Measurements from ENCODE around the gene HOMER2. TPM values are rescaled to one million over a fixed set of nuclear protein-coding genes. Genes with fewer than 3 reads are reported as not detected.

HOMER2 gene
- total RNA-seq, 1 donor from 2014 or later, result 21.3 TPM

- intact Hi-C loops (cut with micrococcal nuclease), result loop anchor here (5.0 kb wide), 3 partner anchors 254 to 1521 kb away; partner anchors contain the start of gene BTBD1
- no peak for DNase-seq (ENCODE audit: low spot score)
Measured at GRCh38 chr15:82812994-82813393, 139.5 kb downstream of the HOMER2 start.

DNA sequence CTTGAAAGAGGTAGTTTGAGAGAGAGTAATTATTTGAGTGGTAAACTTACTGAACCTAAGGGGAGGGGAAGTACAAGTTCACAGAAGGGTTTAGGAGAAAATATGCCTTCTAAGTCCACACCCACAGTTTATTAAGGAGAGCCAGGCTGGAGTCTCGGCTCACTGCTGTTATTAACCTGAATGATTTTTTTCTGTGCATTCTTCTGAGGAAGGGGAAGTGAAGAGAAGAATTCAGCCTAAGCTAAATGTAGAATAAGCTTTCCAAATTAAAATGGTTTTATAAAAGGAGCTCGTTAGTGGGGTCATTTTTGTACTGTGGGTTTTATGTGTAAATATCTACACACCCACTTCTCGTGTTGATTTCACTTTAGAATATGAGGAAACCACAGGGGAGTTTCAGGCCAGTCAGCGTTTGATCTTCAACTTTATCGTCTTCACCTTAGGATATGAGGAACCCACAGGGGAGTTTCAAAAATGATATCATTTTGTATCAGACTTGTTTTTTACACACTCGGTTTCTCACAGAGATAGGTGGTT is 141.6 kb downstream of the HOMER2 start:
- Mint-ChIP-seq H3K27ac (peak overlapping the region; percentile 94), H3K4me3 (peak overlapping the region; percentile 92), H3K4me1 (ENCODE audit: low read depth) (peaks cover 34% of the 10 kb centered on the region), H3K9me3 (no peaks in the 10 kb centered on the region), H3K36me3 (ENCODE audit: low read depth) (peaks cover 27% of the 10 kb centered on the region), H3K27me3 (ENCODE audit: insufficient read depth) (peaks cover 11% of the 10 kb centered on the region)
- peak; percentile 55 for DNase-seq (ENCODE audit: low spot score)
- intact Hi-C loops (cut with micrococcal nuclease), result loop anchor here (1.0 to 5.0 kb wide), 13 partner anchors 21 to 1519 kb away; partner anchors contain the start of genes BTBD1, C15orf40, RAMAC and RPS17

More at GRCh38 chr15:82812994-82813393, 139.5 kb downstream of the HOMER2 start:
- peaks cover 34% of the 10 kb centered on the region for H3K4me1 Mint-ChIP-seq (ENCODE audit: low read depth)
- H3K27me3 Mint-ChIP-seq (ENCODE audit: insufficient read depth), result no peaks in the 10 kb centered on the region
- no peak overlapping the region for H3K27ac Mint-ChIP-seq
- H3K36me3 Mint-ChIP-seq (ENCODE audit: low read depth), result peaks cover 37% of the 10 kb centered on the region
- H3K4me3 Mint-ChIP-seq, result no peak overlapping the region
- H3K9me3 Mint-ChIP-seq, result no peaks in the 10 kb centered on the region

DNA sequence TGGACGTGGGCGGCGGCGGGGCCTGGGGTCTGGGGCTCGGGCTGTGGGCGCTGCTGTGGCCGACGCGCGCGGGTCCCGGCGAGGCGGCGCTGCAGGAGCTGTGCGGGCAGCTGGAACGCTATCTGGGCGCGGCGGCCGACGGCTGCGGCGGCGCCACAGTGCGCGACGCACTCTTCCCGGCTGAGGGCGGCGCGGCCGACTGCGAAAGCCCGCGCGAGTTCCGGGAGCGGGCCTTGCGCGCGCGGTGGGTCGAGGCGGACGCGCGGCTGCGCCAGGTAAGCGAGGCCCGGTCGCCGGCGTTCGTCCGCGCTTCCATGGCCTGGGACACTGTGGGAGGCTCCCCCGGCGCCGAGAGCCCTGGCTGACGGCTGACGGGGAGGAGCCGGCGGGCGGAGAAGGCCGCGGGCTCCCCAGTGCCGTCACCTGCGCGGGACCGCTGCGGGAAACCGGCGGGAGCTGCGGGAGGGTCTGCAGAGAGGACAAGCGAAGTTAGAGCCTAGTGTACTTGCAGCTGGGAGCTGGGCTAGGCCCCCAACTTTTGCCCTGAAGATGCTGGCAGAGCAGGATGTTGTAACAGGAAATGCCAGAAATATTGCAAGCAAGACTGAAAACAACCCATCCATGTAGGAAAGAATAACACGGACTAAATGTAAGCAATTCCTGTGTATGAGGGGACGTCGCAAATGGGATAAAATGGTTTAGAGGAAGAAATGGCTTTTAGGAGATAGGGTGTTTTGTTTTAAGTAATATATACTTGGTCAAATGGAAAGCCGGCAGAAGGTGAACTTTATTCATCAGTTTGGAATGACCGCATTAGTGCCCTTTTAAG is 142.2 kb downstream of the HOMER2 start:
- no peaks in the 10 kb centered on the region for H3K9me3 Mint-ChIP-seq
- H3K27ac Mint-ChIP-seq, result peak overlapping the region; percentile 94
- intact Hi-C loops (cut with micrococcal nuclease), result loop anchor here (1.0 to 5.0 kb wide), 7 partner anchors 156 to 1518 kb away; partner anchors contain the start of genes BTBD1 and RAMAC
- peaks cover 21% of the 10 kb centered on the region for H3K36me3 Mint-ChIP-seq (ENCODE audit: low read depth)
- H3K4me3 Mint-ChIP-seq, result peak overlapping the region; percentile 92
- peaks cover 17% of the 10 kb centered on the region for H3K27me3 Mint-ChIP-seq (ENCODE audit: insufficient read depth)
- DNase-seq (ENCODE audit: low spot score), result peak; percentile 26
- H3K4me1 Mint-ChIP-seq (ENCODE audit: low read depth), result peaks cover 34% of the 10 kb centered on the region

DNA sequence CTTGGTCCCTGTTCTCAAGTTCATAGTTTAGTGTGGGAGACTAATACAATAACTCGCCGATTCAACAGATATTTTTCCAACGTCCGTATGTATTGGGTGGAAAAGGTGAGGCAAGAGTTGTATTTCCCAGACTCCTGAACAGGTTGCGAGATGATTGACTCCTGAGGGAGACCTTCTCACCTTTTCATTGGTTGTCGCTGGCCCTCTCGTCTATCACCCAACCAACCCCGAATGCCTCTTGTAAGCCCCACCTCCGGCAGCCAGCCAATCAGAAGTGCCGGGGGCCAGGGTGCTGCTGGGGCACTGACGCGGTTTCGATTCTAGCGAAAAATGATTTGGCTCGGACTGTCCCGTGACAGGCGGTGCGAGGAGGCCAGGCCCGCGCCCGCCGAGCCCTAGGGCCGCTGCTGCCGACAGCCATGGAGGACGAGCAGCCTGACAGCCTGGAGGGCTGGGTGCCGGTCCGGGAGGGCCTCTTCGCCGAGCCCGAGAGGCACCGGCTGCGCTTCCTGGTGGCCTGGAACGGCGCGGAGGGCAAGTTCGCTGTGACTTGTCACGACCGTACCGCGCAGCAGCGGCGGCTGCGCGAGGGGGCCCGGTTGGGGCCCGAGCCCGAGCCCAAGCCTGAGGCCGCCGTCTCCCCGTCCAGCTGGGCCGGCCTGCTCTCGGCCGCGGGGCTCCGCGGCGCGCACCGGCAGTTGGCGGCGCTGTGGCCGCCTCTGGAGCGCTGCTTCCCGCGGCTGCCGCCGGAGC is 143.0 kb downstream of the HOMER2 start, which contains the start of gene WHAMM:
Gene WHAMM (plus strand): TSS at position 321 of the 753 bp plus-strand sequence. CDS start 99 bp downstream, at position 420.
- peak; percentile 95 for DNase-seq (ENCODE audit: low spot score)
- peaks cover 18% of the 10 kb centered on the region for H3K36me3 Mint-ChIP-seq (ENCODE audit: low read depth)
- peaks cover 19% of the 10 kb centered on the region for H3K27me3 Mint-ChIP-seq (ENCODE audit: insufficient read depth)
- peak within 1 kb of the TSS; percentile 94 for H3K27ac Mint-ChIP-seq
- H3K4me1 Mint-ChIP-seq (ENCODE audit: low read depth), result peaks cover 34% of the 10 kb centered on the region
- intact Hi-C loops (cut with micrococcal nuclease), result loop anchor here (1.0 to 5.0 kb wide), 8 partner anchors 157 to 1517 kb away; partner anchors contain the start of genes BTBD1, MEX3B and RAMAC
- peak within 1 kb of the TSS; percentile 92 for H3K4me3 Mint-ChIP-seq
- H3K9me3 Mint-ChIP-seq, result no peaks in the 10 kb centered on the region

DNA sequence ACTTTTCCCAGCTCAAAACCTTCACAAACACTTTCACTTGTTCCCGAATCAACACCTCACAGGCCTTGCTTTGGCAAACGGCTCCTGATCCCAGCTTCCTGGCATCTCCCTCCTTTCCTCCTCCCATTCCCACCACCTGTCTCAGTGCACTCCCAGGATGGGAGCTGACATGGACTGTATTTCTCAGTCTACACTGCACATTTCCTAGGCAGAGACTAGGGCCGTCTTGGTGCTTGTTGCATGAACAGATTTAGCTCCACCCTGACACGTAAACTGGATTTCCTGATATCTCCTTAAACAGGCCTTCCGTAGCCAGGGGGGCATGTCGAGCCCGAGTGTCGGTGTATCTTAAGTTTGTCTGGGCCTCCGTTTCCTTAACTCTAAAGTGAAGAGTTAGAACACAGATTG is 143.9 kb downstream of the HOMER2 start:
- intact Hi-C loops (cut with micrococcal nuclease), result loop anchor here (2.0 kb wide), 1 partner anchor 762 kb away; the partner anchor contains the start of gene MEX3B
- Mint-ChIP-seq H3K4me3 (no peak overlapping the region), H3K27me3 (ENCODE audit: insufficient read depth) (peaks cover 26% of the 10 kb centered on the region), H3K36me3 (ENCODE audit: low read depth) (peaks cover 13% of the 10 kb centered on the region), H3K9me3 (no peaks in the 10 kb centered on the region), H3K4me1 (ENCODE audit: low read depth) (peaks cover 34% of the 10 kb centered on the region), H3K27ac (no peak overlapping the region)
- DNase-seq (ENCODE audit: low spot score), result no peak

DNA sequence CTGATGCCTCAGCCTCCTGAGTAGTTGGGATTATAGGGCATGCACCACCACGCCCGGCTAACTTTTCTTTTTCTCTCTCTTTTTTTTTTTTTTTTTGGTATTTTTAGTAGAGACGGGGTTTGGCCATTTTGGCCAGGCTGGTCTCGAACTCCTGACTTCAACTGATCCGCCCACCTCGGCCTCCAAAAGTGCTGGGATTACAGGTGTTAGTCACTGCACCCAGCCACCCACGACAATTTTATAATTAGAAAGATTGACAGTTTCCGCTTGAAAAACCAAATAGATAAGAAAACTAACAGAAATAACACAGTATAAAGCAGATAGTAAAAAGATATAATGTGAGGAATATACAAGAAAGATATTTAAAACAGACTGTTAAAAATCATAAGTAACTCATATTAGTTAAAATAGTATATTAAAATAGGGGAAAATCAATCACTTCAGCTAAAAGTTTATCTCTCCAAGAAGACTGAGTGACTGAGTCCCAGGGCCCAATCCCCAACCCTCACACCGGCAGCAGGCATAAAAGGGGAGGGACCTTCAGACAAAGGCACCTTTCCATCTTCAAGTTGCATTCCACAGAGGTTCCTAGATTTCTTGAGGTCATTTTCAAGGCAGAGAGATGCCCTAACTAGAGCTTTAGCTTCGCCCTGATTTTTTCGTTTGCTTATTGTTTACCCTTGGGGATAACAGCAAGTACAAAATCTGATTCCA is 144.4 kb downstream of the HOMER2 start:
- H3K4me1 Mint-ChIP-seq (ENCODE audit: low read depth), result peaks cover 33% of the 10 kb centered on the region
- H3K27me3 Mint-ChIP-seq (ENCODE audit: insufficient read depth), result peaks cover 27% of the 10 kb centered on the region
- no peak overlapping the region for H3K4me3 Mint-ChIP-seq
- H3K27ac Mint-ChIP-seq, result no peak overlapping the region
- H3K9me3 Mint-ChIP-seq, result no peaks in the 10 kb centered on the region
- intact Hi-C loops (cut with micrococcal nuclease), result loop anchor here (2.0 kb wide), 1 partner anchor 761 kb away; the partner anchor contains the start of gene MEX3B
- H3K36me3 Mint-ChIP-seq (ENCODE audit: low read depth), result peaks cover 13% of the 10 kb centered on the region
- DNase-seq (ENCODE audit: low spot score), result no peak

DNA sequence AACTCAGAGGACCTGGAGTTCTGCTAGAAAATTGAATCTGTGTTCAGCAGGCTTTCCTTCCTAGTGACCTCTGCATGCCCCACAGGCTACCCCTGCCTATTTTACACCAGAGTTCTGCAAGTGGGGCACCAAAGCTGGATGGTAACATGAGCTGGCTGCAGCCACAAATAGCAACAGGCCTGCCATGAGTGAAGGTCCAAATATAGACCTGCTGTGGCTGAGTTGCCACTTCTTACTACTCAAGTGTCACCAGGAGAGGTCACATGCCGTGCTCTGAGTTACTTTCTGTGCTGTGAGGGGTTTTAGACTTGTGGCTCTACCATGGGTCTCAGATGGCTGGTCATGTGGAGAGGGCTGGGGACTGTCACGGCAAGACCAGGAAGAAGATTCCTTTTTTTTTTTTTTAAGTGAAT is 146.5 kb downstream of the HOMER2 start, which contains the start of gene FSD2:
Gene FSD2 (minus strand): TSS at position 76 of the 413 bp plus-strand sequence. CDS start 18,679 bp downstream, outside the sequence.
- intact Hi-C loops (cut with micrococcal nuclease), result no loop called here
- Mint-ChIP-seq H3K9me3 (no peaks in the 10 kb centered on the region), H3K27me3 (ENCODE audit: insufficient read depth) (peaks cover 37% of the 10 kb centered on the region), H3K27ac (no peak within 1 kb of the TSS), H3K4me1 (ENCODE audit: low read depth) (peaks cover 16% of the 10 kb centered on the region), H3K36me3 (ENCODE audit: low read depth) (no peaks in the 10 kb centered on the region), H3K4me3 (no peak within 1 kb of the TSS)
- no peak for DNase-seq (ENCODE audit: low spot score)

- Mint-ChIP-seq H3K27me3 (ENCODE audit: insufficient read depth) (peaks cover 43% of the 10 kb centered on the region), H3K4me3 (no peak overlapping the region), H3K27ac (no peak overlapping the region), H3K4me1 (ENCODE audit: low read depth) (peaks cover 11% of the 10 kb centered on the region), H3K9me3 (no peaks in the 10 kb centered on the region), H3K36me3 (ENCODE audit: low read depth) (no peaks in the 10 kb centered on the region)
- no peak for DNase-seq (ENCODE audit: low spot score)
- intact Hi-C loops (cut with micrococcal nuclease), result no loop called here
Measured at GRCh38 chr15:82804575-82804949, 148.0 kb downstream of the HOMER2 start.

GRCh38 chr15:82803793-82804574 is 148.5 kb downstream of the HOMER2 start:
- DNase-seq (ENCODE audit: low spot score), result no peak
- Mint-ChIP-seq H3K27me3 (ENCODE audit: insufficient read depth) (peaks cover 48% of the 10 kb centered on the region), H3K36me3 (ENCODE audit: low read depth) (no peaks in the 10 kb centered on the region), H3K9me3 (no peaks in the 10 kb centered on the region), H3K27ac (no peak overlapping the region), H3K4me3 (no peak overlapping the region), H3K4me1 (ENCODE audit: low read depth) (peaks cover 6% of the 10 kb centered on the region)
- intact Hi-C loops (cut with micrococcal nuclease), result no loop called here

DNA sequence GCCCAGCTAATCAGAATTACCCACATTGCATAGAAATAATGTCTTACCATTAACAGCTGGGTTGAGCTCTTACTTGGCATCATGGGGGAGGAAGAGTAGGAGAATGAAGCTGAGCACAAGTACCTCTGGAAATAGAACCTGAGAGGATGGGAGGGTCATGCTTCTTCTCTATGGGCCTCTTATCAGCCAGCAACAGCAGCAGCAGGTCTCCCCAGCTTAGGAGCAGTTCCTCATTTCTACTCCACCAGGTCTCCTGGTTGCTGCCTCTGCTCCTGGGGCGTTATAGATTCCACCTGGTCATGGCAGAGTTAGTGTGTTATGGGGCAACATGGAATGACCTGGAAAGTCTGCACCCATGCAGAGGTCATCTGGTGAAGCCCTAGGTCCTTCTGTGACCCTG is 150.0 kb downstream of the HOMER2 start:
- Mint-ChIP-seq H3K27me3 (ENCODE audit: insufficient read depth) (peaks cover 53% of the 10 kb centered on the region), H3K4me3 (no peak overlapping the region), H3K4me1 (ENCODE audit: low read depth) (no peaks in the 10 kb centered on the region), H3K9me3 (no peaks in the 10 kb centered on the region), H3K27ac (no peak overlapping the region), H3K36me3 (ENCODE audit: low read depth) (no peaks in the 10 kb centered on the region)
- no peak for DNase-seq (ENCODE audit: low spot score)
- intact Hi-C loops (cut with micrococcal nuclease), result no loop called here

- no peak for DNase-seq (ENCODE audit: low spot score)
- intact Hi-C loops (cut with micrococcal nuclease), result no loop called here
- Mint-ChIP-seq H3K27me3 (ENCODE audit: insufficient read depth) (peaks cover 38% of the 10 kb centered on the region), H3K27ac (no peak overlapping the region), H3K4me3 (no peak overlapping the region), H3K9me3 (peaks cover 2% of the 10 kb centered on the region), H3K4me1 (ENCODE audit: low read depth) (no peaks in the 10 kb centered on the region), H3K36me3 (ENCODE audit: low read depth) (no peaks in the 10 kb centered on the region)
Measured at GRCh38 chr15:82799183-82799841, 153.2 kb downstream of the HOMER2 start.
